PC-9 (cell line): Measurements from ENCODE around the gene MT1F. TPM values are rescaled to one million over a fixed set of nuclear protein-coding genes. Genes with fewer than 3 reads are reported as not detected.

Experiments
- BruUV-seq: library from RNA; stranded (reverse); fragments of 400-500 nt; replicated peaks from 2 replicates; lab custom pipeline; 2021; lab: Mats Ljungman, UMichigan
- CTCF ChIA-PET: fragments of 300-600 bp; sonication (Branson Sonifier 250); formaldehyde crosslinking; loops from one replicate; lab custom pipeline; 2022; ENCODE audit warnings: antibody characterized with exemption; lab: Charles Lee
- POLR2A ChIA-PET: fragments of 300-600 bp; sonication (Branson Sonifier 250); formaldehyde crosslinking; loops from one replicate; lab custom pipeline; 2022; ENCODE audit warnings: antibody characterized with exemption; ENCODE audit not compliant: unreplicated experiment; lab: Charles Lee
- DNase-seq, 2 experiments: peaks; one replicate each; pipeline versions ENCODE4 v3.0.0 to v3.0.0-alpha.2; 2015 to 2022; ENCODE audit warnings: mixed read lengths in 1 of 2
- H2AFZ ChIP-seq: fragments of 200-600 bp; sonication (generic); 2 replicates; pipeline ENCODE4 v1.8.1; 2017; ENCODE audit warnings: antibody characterized with exemption
- H3F3A ChIP-seq: fragments of 200-600 bp; sonication (generic); 2 replicates; pipeline ENCODE4 v1.8.1; 2017; ENCODE audit warnings: antibody characterized with exemption, mild to moderate bottlenecking, low read depth; ENCODE audit not compliant: insufficient read depth
- H3K27ac ChIP-seq: fragments of 200-600 bp; sonication (generic); 2 replicates; pipeline ENCODE4 v1.6.1; 2016; ENCODE audit warnings: mixed run types
- H3K27me3 ChIP-seq: fragments of 200-600 bp; sonication (generic); 2 replicates; pipeline ENCODE4 v1.6.1; 2016; ENCODE audit warnings: low read depth, mixed run types; ENCODE audit not compliant: insufficient read depth
- H3K36me3 ChIP-seq: fragments of 200-600 bp; sonication (generic); 2 replicates; pipeline ENCODE4 v1.6.1; 2016; ENCODE audit warnings: low read depth, mixed run types
- H3K4me1 ChIP-seq: fragments of 200-600 bp; sonication (generic); replicated peaks from 2 replicates; pipeline ENCODE4 v1.6.1; 2016; ENCODE audit warnings: mixed run types; ENCODE audit not compliant: insufficient read depth
- H3K4me2 ChIP-seq: fragments of 200-600 bp; sonication (generic); 2 replicates; pipeline ENCODE4 v1.6.1; 2017; ENCODE audit warnings: mixed run types
- H3K4me3 ChIP-seq: fragments of 200-600 bp; sonication (generic); 2 replicates; pipeline ENCODE4 v1.6.1; 2016; ENCODE audit warnings: mixed run types
- H3K79me2 ChIP-seq: fragments of 200-600 bp; sonication (generic); 2 replicates; pipeline ENCODE4 v1.6.1; 2017; ENCODE audit warnings: low read depth, mixed run types
- H3K9me2 ChIP-seq: fragments of 200-600 bp; sonication (generic); 2 replicates; pipeline ENCODE4 v1.8.1; 2017; ENCODE audit warnings: mild to moderate bottlenecking; ENCODE audit not compliant: insufficient read depth
- H3K9me3 ChIP-seq: fragments of 200-600 bp; sonication (generic); 2 replicates; pipeline ENCODE4 v1.8.1; 2016; ENCODE audit warnings: low read depth; ENCODE audit not compliant: insufficient read depth
- H4K20me1 ChIP-seq: fragments of 200-600 bp; sonication (generic); 2 replicates; pipeline ENCODE4 v1.8.1; 2017; ENCODE audit not compliant: insufficient read depth
- EZH2 ChIP-seq: fragments of 200-600 bp; sonication (generic); IDR thresholded peaks from 2 replicates; pipeline ENCODE4 v1.8.0; 2017; ENCODE audit warnings: antibody characterized with exemption, low read depth
- intact Hi-C: fragments of 100-400 bp; cut with micrococcal nuclease; formaldehyde crosslinking; loops from one replicate; pipeline ENCODE4 v1.10.0; 2022; ENCODE audit not compliant: unreplicated experiment
- total RNA-seq: library from RNA; stranded (reverse); gene quantifications from 2 replicates; pipeline ENCODE4 v1.2.3, GENCODE V29; 2021
- TF ChIP-seq, protein P1 (sequence below): fragments of 200-600 bp; sonication (generic); conservative IDR thresholded peaks from 2 replicates; pipeline ENCODE4 v1.6.1; 2017; ENCODE audit warnings: mixed run types, antibody characterized with exemption, mild to moderate bottlenecking, moderate library complexity

The MT1F gene
- total RNA-seq, 1 experiment from 2014 or later: 4.0 TPM

GRCh38 chr16:56675685-56676210, 18.0 kb downstream of the MT1F start:
- POLR2A ChIA-PET: no interaction called here
- TF ChIP-seq, protein P1, sequence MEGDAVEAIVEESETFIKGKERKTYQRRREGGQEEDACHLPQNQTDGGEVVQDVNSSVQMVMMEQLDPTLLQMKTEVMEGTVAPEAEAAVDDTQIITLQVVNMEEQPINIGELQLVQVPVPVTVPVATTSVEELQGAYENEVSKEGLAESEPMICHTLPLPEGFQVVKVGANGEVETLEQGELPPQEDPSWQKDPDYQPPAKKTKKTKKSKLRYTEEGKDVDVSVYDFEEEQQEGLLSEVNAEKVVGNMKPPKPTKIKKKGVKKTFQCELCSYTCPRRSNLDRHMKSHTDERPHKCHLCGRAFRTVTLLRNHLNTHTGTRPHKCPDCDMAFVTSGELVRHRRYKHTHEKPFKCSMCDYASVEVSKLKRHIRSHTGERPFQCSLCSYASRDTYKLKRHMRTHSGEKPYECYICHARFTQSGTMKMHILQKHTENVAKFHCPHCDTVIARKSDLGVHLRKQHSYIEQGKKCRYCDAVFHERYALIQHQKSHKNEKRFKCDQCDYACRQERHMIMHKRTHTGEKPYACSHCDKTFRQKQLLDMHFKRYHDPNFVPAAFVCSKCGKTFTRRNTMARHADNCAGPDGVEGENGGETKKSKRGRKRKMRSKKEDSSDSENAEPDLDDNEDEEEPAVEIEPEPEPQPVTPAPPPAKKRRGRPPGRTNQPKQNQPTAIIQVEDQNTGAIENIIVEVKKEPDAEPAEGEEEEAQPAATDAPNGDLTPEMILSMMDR: no peak
- TF ChIP-seq EZH2: no peak
- BruUV-seq: no TSS peak
- Histone ChIP-seq H3K27ac (no peak overlapping the region), H3K79me2 (no peaks in the 10 kb centered on the region), H3K36me3 (no peaks in the 10 kb centered on the region), H3K27me3 (no peaks in the 10 kb centered on the region), H3F3A (peaks cover 21% of the 10 kb centered on the region), H4K20me1 (no peaks in the 10 kb centered on the region), H3K9me3 (no peaks in the 10 kb centered on the region), H3K9me2 (no peaks in the 10 kb centered on the region), H2AFZ (no peak overlapping the region), H3K4me1 (peaks cover 14% of the 10 kb centered on the region), H3K4me3 (no peak overlapping the region), H3K4me2 (no peak overlapping the region)
- DNase-seq: no peak
- CTCF ChIA-PET: no interaction called here
- intact Hi-C loops: no loop called here

DNA sequence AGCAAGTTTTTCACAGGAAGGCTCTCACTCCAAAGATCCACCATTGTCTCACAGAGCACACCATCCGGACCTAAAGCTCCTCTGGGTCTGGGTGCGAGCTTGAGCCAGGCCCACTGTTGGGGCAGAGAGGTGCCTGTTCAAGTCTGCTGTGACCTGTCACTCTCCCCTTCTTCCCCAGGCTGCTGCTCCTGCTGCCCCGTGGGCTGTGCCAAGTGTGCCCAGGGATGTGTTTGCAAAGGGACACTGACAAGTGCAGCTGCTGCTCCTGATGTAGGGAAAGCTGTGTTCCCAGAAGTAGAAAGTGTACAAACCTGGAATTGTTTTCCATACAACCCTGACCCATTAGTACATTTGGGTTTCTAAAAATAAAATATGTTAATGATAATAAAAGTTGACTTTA, 19.7 kb downstream of the MT1F start:
- no peak overlapping the region for H3K4me2 ChIP-seq
- no peaks in the 10 kb centered on the region for H3K36me3 ChIP-seq
- no peaks in the 10 kb centered on the region for H3K9me2 ChIP-seq
- no peak overlapping the region for H3K27ac ChIP-seq
- no peaks in the 10 kb centered on the region for H3K27me3 ChIP-seq
- ChIA-PET CTCF (no interaction called here), POLR2A (no interaction called here)
- H3K4me3 ChIP-seq: no peak overlapping the region
- H3K4me1 ChIP-seq: peaks cover 27% of the 10 kb centered on the region
- intact Hi-C loops: no loop called here
- no peak overlapping the region for H2AFZ ChIP-seq
- peaks cover 29% of the 10 kb centered on the region for H3F3A ChIP-seq
- no TSS peak for BruUV-seq
- no peak for TF ChIP-seq EZH2
- TF ChIP-seq, protein P1: no peak
- H3K9me3 ChIP-seq: no peaks in the 10 kb centered on the region
- no peaks in the 10 kb centered on the region for H3K79me2 ChIP-seq
- no peaks in the 10 kb centered on the region for H4K20me1 ChIP-seq
- no peak for DNase-seq

- peak overlapping the region; percentile 31; the same call in 1 of the 2 replicates for H3K27ac ChIP-seq
- BruUV-seq: no TSS peak
- POLR2A ChIA-PET: interaction anchor here (0.6 to 0.7 kb wide), 3 partner anchors 10 to 228 kb away, joined by 3 to 4 read pairs (median 3); partner anchors contain the start of gene NUDT21
- H3F3A ChIP-seq: peaks cover 29% of the 10 kb centered on the region
- no peaks in the 10 kb centered on the region for H3K79me2 ChIP-seq
- no peak overlapping the region for H3K4me3 ChIP-seq
- no peaks in the 10 kb centered on the region for H3K27me3 ChIP-seq
- no peaks in the 10 kb centered on the region for H3K9me3 ChIP-seq
- H3K4me2 ChIP-seq: 0 out of 2 replicates have a peak overlapping the region, but pooled peaks have one; percentile 34
- peaks cover 36% of the 10 kb centered on the region for H3K4me1 ChIP-seq
- CTCF ChIA-PET: interaction anchor here (0.6 kb wide), 1 partner anchor 22 kb away, joined by 5 read pairs; no protein-coding TSS in a partner anchor
- no peaks in the 10 kb centered on the region for H3K36me3 ChIP-seq
- no peak for DNase-seq
- H2AFZ ChIP-seq: no peak overlapping the region
- TF ChIP-seq, protein P1: no peak
- TF ChIP-seq EZH2: no peak
- intact Hi-C loops: no loop called here
- no peaks in the 10 kb centered on the region for H3K9me2 ChIP-seq
- H4K20me1 ChIP-seq: no peaks in the 10 kb centered on the region
Observed at GRCh38 chr16:56679078-56679730, 21.4 kb downstream of the MT1F start.
